Endometrial microvascular endothelial cells (primary cell): ENCODE data around the gene MICAL3. TPM values are rescaled to one million over a fixed set of nuclear protein-coding genes. Genes with fewer than 3 reads are reported as not detected.

Experiments
- in situ Hi-C: cut with HindIII; loops from 2 replicates; pipeline ENCODE4 v1.10.0; 2017; ENCODE audit warnings: low sequenced_read_pairs, low pct_unique_long_range_greater_than_20kb; ENCODE audit errors: inconsistent ontology term
- total RNA-seq: library from RNA; depleted of rRNA; stranded (reverse); fragments of >200 nt; gene quantifications from one replicate; pipeline ENCODE4 v1.2.3, GENCODE V29; 2015; ENCODE audit errors: inconsistent ontology term

MICAL3 gene
- total RNA-seq, 1 donor from 2014 or later, result 20.0 TPM

DNA sequence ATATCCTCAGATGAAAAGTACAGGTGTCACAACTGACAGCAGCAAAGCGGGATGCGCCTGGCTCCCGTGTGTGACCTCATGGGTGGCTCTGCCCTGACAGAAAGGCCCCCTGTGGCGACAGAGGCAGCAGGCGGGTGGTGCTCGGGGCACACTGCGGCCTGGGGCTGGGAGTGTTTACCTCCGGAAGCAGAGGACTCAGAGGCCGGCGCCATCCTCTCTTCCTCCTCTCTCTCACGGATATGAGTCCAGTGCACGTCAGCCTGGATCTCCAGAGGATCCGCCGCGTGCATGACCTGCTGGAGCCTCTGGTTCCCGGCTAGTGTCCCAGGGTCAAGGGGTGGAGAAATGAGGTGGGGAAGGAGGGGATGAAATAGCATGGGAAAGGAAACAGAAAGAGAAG is 196.9 kb downstream of the MICAL3 start:
- in situ Hi-C loops, result no loop called here

GRCh38 chr22:17825876-17826550 is 198.3 kb downstream of the MICAL3 start:
- in situ Hi-C loops, result no loop called here

GRCh38 chr22:17824457-17824856 is 199.9 kb downstream of the MICAL3 start:
- in situ Hi-C loops, result no loop called here

DNA sequence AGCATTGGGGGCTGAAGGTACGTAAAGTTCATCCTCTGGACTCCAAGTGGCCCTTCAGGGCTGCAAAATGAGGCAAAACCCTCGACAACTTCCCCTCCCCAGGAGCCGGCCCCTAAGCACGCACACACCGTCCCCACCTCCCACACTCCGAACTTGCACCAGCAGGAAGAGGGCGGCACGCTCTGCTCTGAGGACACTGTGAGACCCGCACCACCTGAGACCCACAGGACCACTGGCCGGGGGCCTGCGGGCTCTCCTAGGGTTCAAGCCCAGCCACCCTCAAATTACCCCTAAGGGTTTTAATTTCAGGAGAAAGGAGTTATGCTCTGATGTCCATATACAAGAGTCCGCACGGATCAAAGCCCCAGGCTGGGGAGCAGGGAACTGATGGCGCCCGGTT is 200.4 kb downstream of the MICAL3 start:
- in situ Hi-C loops, result no loop called here

- in situ Hi-C loops, result no loop called here
These were observed 201.1 kb downstream of the MICAL3 start for GRCh38 chr22:17823226-17823625.

- in situ Hi-C loops, result no loop called here
These were observed 202.3 kb downstream of the MICAL3 start for GRCh38 chr22:17822087-17822486.

DNA sequence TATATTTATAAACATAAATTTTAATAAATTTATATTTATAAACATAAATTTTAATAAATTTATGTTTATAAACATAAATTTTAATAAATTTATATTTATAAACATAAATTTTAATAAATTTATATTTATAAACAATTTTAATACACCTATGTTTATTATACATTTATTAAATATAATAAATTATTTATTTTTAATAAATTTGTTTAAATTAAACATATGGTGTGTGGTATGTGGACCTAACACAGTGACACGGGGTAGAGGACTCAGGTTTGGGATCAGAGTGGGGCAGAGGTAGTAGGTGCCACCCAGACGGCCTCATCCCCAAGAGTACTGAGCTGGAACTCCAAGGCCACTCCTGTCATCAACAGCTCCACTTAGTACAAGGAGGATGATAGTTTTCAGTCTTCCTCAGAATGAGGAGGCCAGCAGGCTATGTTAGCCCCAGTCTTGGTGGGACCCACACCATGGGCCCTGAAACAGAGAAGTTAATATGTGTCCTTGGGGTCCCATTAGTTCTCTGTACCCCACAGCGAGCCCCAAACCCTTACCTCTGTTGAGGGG is 203.4 kb downstream of the MICAL3 start:
- in situ Hi-C loops, result no loop called here

GRCh38 chr22:17818649-17819048 is 205.7 kb downstream of the MICAL3 start:
- in situ Hi-C loops, result no loop called here

- in situ Hi-C loops, result no loop called here
These were observed 206.2 kb downstream of the MICAL3 start for GRCh38 chr22:17818180-17818579.

- in situ Hi-C loops, result no loop called here
These were observed 206.8 kb downstream of the MICAL3 start for GRCh38 chr22:17817511-17818065.

GRCh38 chr22:17817079-17817478 is 207.3 kb downstream of the MICAL3 start:
- in situ Hi-C loops, result no loop called here

DNA sequence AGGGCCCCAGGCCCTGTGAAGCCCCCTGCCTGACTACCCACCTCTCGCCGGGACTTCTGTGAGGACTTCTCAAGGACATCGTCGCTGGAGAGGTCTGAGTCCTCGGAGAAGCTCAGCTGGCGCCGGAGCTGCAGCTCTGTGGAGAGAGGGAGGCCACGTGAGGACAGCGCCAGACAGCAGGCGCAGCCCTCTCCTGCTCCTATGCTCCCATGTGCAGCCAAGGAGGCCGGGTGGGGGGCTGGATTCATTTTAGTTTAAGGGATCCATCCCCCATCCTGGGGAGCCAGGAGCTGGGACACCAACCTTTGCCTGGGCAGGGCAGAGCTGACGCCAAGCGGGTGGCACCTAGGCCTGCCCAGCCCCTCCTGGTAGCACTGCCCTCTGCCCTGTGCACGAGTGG is 207.7 kb downstream of the MICAL3 start:
- in situ Hi-C loops, result no loop called here

GRCh38 chr22:17815703-17816254 is 208.6 kb downstream of the MICAL3 start:
- in situ Hi-C loops, result no loop called here

- in situ Hi-C loops, result no loop called here
These were observed 209.5 kb downstream of the MICAL3 start for GRCh38 chr22:17814830-17815229.

DNA sequence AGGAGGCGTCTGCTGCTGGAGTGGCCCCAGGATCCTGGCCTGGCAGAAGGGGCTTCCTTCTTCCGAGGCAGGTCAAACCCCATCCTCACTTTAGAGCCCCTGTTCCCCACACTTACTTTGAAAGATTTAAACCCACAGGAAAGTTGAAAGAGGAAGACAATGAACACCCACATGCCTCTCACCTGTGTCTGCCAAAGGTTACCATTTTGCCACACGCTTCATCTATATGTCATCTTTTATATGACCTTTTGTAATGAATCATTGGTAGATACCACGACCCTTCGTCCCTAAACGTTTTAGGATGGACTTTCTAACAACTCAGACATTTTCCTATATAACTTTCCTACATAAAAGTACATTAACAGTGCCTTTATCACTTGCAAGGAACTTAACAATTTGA is 210.3 kb downstream of the MICAL3 start:
- in situ Hi-C loops, result no loop called here

GRCh38 chr22:17811119-17811518 is 213.2 kb downstream of the MICAL3 start:
- in situ Hi-C loops, result no loop called here

- in situ Hi-C loops, result no loop called here
These were observed 213.7 kb downstream of the MICAL3 start for GRCh38 chr22:17810570-17811116.

DNA sequence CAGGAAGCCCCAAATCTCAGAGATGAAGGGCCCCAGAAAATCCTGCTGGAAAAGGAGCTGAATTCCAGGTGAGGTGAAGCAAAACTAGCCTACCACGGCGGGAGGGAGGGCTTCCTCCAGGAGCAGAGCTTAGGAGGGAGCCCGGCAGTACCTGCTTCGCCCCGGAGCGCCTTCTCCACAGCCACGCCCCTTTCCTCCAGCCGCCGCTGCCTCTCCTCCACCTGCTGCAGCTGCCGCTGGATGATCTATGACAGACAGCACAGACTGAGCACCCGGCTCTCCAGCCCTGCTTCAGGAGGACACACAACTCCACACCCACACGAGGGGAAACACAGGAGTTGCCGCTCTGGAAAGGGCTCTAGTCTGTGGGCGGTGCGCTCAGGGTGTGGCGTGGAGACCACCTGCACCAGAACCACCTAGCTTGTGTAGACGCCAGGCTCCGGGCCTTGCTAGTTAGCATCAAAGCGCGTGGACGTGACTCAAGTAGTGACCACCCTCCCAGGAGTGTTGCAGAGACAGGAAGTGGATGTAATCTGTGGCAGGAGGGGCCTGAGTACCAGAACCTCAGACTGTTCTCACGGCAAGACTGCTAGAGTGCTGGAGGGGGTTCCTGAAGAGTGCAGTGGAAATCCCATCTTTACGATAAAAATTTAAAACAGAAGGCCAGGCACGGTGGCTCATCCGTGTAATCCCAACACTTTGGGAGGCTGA is 215.5 kb downstream of the MICAL3 start:
- in situ Hi-C loops, result no loop called here

- in situ Hi-C loops, result no loop called here
These were observed 216.6 kb downstream of the MICAL3 start for GRCh38 chr22:17807578-17808410.
